Ramos (cell line): ENCODE data around the gene HMGN4.
"Not testable (repeated sequence)": the region's sequence is repeated elsewhere in the genome, so short reads cannot be mapped to it uniquely, and the experiment has no call there.

Experiments
- in situ Hi-C: fragments of 300-500 bp; cut with MboI; formaldehyde crosslinking; loops from one replicate; pipeline ENCODE4 v1.14.3; 2022; ENCODE audit warnings: low sequenced_read_pairs; ENCODE audit not compliant: unreplicated experiment

Gene HMGN4

DNA sequence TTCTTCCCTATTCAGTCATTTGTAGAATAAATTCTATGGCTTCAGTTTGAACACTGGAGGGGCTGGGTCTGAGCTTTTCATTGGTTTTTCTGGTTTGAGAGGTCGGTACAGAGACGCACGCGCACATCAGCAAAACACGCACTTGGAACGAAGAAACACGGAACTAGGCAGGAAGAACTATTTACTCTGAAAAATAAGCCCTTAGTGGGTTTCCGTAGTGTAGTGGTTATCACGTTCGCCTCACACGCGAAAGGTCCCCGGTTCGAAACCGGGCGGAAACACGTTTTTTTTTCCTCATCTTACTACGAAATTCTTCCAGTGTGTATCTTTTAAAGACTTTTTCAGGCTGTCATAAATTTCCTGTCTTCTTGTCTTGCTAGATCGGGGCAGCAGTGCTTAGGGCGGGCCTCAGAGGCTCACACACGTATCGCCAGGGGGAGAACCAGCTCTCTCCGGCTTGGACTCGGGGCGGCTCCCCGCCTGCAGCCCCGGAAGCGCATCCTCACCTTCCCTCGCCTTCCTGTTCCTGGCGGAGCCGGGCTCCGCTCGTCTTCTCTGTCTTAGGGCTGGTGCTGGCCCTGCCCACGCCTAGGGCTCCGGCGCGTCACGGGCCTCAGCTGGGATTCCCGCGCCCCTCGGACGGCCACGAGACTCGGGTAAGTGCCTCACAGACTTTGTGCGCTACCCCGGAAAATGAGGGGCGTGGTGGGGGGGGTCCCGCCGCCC is at the start of gene HMGN4:
HMGN4 (plus strand) TSS at position 521 of the 726 bp plus-strand sequence. CDS start 6,841 bp downstream, outside the sequence.
- in situ Hi-C loops, result no loop called here

DNA sequence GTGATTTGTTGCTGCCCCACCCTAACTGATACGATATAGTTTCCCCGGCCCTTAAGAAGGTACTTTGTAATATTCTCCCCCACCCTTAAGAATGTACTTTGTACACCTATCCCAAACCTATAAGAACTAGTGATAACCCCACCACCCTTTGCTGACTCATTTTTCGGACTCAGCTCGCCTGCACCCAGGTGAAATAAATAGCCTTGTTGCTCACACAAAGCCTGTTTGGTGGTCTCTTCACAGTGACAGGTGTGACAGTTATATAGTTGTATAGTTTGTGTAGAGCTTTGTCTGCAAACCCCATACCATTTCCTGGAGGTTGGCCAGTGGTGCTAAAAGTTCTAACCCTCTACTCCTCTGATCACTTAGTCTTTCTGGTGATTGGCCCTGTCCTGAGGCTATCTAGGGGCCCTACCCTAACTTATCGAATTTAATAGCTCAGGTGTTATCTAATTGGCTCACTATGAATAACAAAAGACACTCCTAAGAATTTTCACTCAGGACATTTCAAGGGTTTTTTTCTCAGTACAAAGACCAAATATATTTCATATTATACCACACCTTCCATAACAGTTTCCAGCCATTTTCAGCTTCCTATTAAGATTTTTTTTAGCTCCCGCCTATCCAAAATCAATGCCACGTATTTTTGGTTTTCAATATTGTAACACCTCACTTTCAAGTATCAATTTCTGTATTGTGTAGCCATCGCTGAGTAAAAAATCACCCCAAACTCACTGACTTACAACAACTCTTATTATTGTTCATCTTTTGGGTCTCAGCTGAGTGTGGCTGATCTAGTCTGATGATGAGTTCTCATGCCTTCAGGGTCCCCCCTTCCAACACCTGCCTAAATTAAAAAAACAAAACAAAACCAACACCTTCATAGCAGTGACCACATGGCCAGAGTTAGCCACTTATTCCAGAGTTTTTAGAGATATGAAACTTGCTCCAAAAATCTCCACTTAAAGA is 47.9 kb upstream of the HMGN4 start:
- in situ Hi-C loops, result no loop called here

DNA sequence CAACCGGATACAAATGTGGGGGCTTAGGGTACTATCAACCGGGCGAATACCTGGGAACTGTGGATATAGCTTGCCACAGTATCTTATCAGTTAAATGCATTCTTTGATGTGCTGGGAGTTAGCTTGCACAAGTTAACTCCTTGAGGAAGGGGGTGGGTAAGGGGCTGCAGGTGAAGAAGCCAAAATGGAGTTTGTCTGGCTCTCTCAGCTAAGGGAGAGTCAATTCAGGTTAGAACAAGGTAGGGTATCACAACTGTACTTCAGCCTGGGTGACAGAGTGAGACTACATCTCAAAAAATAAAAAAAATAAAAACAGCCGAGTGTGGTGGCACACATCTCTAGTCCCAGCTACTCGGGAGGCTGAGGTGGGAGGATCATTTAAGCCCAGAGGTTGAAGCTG is 46.6 kb upstream of the HMGN4 start:
- in situ Hi-C loops, result no loop called here

DNA sequence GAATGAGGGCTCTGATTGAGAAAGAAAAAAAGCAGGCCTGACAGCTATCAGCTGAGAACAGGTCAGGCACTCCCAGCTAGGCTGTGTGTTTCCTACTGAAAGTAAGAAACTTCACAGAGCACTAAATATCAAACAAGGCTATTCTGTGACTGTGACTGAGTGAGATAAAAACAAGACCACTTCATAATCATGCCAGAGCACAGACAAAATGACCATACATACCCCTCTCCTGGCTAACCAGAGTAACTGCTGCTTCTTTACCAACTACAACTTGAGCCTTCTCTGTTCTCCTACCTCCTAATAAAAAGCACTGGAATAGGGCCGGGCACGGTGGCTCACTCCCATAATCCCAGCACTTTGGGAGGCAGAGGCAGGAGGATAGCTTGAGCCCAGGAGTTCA is 44.9 kb upstream of the HMGN4 start:
- in situ Hi-C loops, result no loop called here

DNA sequence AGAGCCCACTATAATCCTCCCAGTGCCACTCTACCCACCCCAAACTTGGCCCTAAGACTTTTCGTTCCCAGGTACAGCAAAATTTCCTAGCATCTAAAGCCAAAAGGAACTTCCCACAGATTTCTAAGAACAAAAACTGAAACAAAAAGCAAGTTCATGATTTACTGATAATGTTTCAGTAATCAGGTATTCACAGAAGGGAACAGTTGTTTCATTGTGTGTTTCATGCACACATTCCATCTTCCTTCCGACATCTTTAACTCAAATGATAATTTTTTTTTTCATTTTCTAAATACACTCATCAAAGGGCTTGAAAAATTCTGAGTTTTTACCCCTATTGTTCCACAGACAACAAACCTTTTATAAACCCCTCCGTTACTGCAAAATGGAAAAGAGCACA is 44.0 kb upstream of the HMGN4 start:
- in situ Hi-C loops, result no loop called here

DNA sequence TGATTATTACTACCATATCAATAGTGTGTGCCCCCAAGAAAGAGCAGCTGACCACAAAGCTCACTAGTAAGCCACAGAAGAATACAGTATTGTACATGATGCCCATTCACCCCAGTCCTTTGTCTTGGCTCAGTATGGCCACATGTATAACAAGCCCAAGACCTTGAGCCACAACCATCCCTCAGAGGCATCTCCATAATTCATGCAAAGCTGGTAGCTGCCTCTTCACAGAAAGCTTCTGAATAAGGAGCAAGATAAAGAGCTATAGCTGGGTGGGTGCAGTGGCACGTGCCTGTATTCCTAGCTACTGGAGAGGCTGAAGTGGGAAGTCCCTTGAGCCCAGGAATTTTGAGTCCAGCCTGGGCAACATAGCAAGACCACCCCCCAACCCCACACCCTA is 42.9 kb upstream of the HMGN4 start:
- in situ Hi-C loops, result no loop called here

DNA sequence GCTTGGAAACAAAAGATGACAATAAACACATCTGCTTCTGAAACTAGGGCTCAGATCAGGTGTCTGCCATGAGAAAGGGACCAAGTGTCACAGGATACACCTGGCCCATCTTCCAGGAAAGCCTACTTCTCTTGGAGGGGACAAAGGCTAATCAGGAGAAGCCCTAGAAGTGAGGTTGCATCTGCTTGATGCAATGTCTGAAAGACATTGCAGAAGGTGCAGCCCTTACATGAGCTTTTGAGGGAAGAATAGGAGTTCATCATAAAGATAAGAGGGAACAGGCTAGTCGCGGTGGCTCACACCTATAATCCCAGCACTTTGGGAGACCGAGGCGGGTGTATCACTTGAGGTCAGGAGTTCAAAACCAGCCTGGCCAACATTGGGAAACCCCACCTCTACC is 40.6 kb upstream of the HMGN4 start:
- in situ Hi-C loops, result no loop called here

DNA sequence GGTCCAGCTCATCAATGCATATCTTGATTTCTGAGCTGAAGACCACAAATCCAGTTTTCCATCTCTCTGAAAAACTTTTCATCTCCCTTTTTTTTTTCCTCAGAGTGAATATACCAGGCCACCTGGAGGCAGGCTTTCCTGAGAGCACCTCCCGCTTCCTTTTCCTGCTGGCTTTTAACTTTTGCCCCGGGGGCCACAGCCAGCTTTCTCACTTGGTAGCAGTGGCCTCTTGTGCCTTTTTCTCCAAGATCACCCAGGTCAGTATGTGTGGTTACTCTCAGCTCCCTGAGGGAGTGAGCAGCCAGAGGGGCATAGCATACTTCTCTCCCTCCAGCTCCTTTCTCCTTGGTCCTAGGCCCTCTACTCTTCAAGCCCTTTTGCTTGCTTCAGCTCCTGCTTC is 38.1 kb upstream of the HMGN4 start, which contains the start of gene BTN1A1:
BTN1A1 (plus strand) TSS at position 202 of the 400 bp plus-strand sequence. CDS start 984 bp downstream, outside the sequence.
- in situ Hi-C loops, result no loop called here

DNA sequence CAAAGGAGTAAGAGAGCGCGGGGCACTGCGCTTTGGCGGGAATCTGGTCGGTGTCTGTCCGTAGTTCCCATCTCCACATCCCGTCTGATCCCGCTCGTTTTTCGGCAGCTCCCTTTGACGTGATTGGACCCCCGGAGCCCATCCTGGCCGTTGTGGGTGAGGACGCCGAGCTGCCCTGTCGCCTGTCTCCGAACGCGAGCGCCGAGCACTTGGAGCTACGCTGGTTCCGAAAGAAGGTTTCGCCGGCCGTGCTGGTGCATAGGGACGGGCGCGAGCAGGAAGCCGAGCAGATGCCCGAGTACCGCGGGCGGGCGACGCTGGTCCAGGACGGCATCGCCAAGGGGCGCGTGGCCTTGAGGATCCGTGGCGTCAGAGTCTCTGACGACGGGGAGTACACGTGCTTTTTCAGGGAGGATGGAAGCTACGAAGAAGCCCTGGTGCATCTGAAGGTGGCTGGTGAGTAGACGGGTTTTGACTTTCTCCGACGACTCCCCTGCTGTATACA is 36.6 kb upstream of the HMGN4 start:
- in situ Hi-C loops, result no loop called here

DNA sequence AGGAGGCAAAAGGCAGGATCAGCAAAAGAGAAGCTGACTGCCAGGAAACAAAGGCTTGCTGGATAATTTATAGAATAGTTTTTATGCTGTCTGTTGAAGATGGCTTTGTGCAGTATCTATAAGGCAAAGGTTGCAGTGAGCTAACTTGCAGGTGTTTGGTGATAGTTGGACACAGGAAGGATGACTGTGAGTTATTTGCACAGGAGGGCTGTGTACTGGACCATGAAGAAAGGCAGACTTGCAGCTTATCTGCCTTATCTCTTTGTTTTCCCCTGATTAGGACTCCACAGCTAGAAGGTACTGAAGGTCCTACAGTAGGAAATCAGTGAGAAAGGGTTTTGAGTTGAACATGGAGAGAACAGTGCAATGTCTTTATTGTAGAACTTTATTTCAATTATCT is 36.0 kb upstream of the HMGN4 start:
- in situ Hi-C loops, result no loop called here

DNA sequence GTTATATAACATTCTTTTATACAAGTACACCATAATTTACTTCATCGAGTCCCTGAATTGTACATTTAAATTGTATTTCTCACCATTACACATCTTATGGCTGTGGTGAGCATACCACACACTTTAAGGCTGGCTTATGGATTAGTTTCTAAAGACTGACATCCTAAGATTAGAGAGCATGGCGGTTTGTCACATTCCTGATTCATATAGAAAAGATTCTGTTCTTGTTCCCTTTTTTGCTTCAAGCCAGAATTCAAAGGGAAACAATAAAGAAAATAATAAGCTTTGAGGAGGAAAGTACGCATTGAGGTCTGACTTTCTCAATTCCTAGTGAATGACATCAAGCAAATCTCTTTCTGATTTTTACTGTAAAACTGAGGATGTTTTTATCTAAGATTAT is 35.5 kb upstream of the HMGN4 start:
- in situ Hi-C loops, result no loop called here

DNA sequence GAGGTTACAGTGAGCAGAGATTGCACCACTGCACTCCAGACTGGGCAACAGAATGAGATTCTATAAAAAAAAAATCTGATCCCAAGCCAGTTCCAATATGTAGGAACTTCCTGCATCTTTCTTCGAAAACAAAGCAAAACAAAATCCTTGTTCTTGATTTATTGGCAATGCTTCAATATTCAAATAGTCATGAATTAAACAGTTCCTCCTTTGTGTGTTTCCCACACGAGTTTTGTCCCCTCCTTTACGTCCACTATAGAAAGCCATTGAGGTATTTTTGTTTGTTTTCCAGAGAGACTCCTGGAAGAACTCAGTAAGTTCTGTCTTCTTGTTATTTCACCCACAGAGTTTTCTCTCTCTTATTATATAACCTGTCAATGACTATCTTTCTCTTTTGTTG is 30.5 kb upstream of the HMGN4 start:
- in situ Hi-C loops, result no loop called here

DNA sequence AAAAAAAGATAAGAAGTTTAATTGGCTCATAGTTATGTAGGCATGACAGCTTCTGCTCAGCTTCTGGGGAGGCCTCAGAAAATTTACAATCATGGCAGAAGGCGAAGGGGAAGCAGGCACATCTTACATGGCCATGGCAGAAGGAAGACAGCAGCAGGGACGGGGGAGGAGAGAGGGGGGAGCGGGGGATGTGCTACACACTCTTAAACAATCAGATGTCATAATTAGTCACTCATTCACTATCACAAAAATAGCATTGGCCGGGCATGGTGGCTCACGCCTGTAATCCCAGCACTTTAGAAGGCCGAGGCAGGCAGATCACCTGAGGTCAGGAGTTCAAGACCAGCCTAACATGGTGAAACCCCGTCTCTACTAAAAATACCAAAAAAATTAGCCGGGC is 27.1 kb upstream of the HMGN4 start:
- in situ Hi-C loops, result not testable (repeated sequence)

DNA sequence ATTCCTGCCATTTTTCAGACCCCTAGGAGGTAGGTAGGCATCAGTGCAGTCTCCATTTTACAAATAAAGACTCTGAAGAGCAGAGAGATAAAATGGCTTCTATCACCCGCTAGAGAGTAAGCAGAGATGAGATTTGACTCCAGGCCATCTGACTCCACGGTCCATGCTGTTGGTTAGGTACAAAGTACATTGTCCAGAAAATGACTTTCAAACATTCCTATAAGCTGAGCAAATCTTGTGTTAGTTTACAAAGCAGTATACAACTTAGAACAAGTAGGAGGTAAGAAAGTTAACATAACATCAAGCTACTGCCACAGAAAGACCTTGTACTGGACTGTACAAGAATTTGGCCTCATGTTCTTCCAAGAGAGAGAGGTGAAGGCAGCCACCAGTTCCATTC is 23.2 kb upstream of the HMGN4 start:
- in situ Hi-C loops, result no loop called here

DNA sequence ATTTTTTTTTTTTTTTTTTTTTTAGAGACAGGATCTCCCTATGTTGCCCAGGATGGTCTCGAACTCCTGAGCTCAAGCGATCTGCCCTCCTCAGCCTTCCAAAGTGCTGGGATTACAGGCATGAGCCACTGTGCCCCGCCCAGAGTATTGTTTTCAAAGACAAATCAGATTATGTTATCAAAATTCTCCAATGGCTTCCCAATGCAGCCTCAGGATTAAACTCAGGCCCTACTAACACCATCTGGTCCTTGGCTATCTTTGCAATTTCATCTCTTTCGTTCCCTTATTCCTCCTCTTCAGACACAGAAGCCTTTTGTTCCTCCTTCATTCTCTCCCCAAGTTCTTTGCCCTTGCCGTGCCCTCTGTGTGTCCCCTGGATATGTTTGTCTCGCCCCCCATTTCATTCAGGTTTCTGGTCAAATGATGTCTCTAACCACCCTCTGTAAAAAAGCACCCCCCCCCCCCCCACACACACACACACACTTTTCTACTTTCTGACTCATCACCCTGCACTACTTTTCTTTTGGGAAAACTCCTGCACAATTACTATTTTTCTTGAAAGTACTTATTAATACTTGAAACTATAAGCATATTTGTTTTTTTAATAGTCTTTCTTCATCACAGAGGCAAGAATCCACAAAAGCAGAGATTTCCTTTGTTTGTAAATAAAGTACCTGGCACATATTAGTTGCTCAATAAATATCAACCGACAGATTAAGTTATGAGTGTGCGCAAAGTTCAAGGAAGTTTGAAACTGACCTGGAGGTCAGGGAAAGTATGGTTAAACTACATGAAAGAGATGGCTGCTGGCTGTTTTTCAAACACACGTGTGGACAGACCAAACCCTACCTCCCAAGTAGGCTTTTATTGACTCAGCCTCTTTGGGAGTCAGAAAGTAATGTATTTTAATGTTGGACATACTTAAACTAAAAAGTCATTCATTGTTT is 21.4 kb upstream of the HMGN4 start:
- in situ Hi-C loops, result no loop called here

DNA sequence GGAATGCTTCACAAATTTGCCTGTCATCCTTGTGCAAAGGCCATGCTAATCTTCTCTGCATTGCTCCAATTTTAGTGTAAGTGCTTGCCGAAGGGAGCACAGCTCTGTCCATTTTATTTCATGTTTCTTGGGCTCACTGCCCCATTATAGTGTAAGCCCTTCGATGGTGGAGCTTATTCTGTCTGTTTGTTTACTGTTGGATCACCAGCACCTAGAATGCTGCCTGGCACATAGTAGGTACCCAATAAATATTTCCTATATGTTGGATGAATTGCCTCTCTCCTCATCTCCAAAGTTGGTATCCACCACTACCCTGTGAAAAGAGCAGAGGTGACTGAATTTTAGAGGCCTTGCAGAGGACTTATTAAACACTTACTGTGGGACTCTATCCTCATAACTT is 18.8 kb upstream of the HMGN4 start:
- in situ Hi-C loops, result no loop called here

DNA sequence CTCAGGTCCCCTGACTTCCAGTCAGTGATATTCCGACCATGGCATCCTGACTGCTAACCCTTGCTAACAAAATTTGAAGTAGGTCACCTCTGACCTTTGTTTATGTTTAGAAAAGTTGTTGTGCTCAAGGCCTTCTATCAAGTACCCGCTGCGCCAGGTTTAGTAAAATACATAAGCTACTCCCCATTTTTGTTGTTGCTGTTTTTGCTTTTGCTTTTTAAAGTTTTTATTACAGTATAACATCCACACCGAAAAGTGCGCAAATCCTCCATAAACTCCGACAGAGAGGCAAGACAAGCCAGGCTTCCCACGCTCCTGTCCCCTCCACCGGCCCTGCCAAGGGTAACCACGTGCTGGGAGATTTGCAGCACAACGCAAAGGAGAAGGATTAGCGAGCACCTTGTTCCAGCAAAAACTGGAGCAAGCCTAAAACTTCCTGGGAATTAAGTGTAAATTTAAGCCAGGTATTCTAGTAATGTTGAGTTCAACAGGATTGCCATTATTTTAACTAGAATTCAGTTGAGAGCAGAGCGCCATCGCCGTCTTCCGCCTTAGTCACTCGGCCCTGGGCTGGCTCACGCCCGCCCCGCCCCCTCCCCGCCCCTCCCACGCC is 17.8 kb upstream of the HMGN4 start:
- in situ Hi-C loops, result no loop called here

DNA sequence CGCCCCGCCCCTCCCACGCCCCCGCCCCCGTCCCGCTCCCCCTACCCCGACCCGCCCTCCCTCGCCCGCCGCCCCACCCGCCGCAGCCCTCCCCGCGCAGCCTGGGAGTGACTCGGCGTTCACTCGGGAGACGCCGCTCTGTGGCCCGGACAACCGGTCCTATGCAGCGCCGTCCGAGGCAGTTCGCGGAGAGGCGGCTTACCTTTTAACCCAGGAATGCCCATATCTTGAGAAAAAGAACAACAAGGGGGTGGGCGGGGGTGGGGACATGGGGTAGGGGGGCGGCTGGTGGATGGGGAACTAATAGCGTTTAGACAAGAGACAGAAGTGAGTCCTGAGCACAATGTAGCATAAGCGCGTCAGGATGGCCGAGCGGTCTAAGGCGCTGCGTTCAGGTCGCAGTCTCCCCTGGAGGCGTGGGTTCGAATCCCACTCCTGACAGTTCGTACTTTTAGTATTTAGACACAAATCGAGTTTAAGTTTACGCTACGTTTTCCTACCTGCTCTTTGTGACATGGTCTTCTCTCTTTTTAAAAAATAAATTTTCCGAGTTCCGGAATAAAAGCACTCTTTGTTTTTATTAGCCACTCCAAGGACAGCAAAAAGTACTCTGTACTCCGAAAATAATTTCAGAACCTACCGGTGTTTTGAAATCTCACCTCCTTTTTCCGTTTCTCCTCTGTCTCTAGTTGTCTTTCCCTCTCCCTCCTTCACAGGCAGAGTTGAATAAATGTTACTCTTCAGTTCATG is 17.1 kb upstream of the HMGN4 start:
- in situ Hi-C loops, result no loop called here
